H7 (cell line): Measurements from ENCODE around the gene NEK8. TPM values are rescaled to one million over a fixed set of nuclear protein-coding genes. Genes with fewer than 3 reads are reported as not detected.

Experiments
- DNase-seq: peaks from one replicate; pipeline ENCODE4 v3.0.0; 2012
- H3K27me3 ChIP-seq: 2 replicates; pipeline ENCODE4 v1.6.0; 2011; ENCODE audit warnings: mild to moderate bottlenecking, low read length; ENCODE audit not compliant: control insufficient read depth, insufficient read depth
- H3K36me3 ChIP-seq: replicated peaks from 2 replicates; pipeline ENCODE4 v1.5.1; 2011; ENCODE audit warnings: low read length; ENCODE audit not compliant: control insufficient read depth, insufficient read depth
- H3K4me3 ChIP-seq: 2 replicates; pipeline ENCODE4 v1.5.1; 2011; ENCODE audit warnings: low read depth, mild to moderate bottlenecking, control low read depth, low read length, moderate library complexity; ENCODE audit not compliant: insufficient read depth
- total RNA-seq: library from RNA; depleted of rRNA; stranded (reverse); fragments of >200 nt; shearing (Covaris generic); gene quantifications from 2 replicates; pipeline ENCODE4 v1.2.3, GENCODE V29; 2014; rRNA removed

Gene NEK8
- total RNA-seq, 1 experiment from 2014 or later, result 10.9 TPM

GRCh38 chr17:28783161-28783560 is 54.6 kb downstream of the NEK8 start:
- no peaks in the 10 kb centered on the region; the same call in 1 of the 2 replicates for H3K36me3 ChIP-seq
- no peaks in the 10 kb centered on the region for H3K27me3 ChIP-seq
- no peak overlapping the region for H3K4me3 ChIP-seq
- DNase-seq, result no peak

- Histone ChIP-seq H3K27me3 (no peaks in the 10 kb centered on the region), H3K4me3 (no peak overlapping the region)
- DNase-seq, result no peak
Observed at GRCh38 chr17:28788100-28788499, 59.5 kb downstream of the NEK8 start.

More at GRCh38 chr17:28788100-28788499, 59.5 kb downstream of the NEK8 start:
- no peaks in the 10 kb centered on the region; the same call in none of the 2 replicates for H3K36me3 ChIP-seq

Other genes with a start within 250 kb of the NEK8 start
- not detected in 2 replicates for gene FOXN1, start 222.4 kb upstream of the NEK8 start, total RNA-seq
- 87.6 and 96.3 TPM in 2 replicates for gene UNC119, start 176.2 kb upstream of the NEK8 start, total RNA-seq
- gene PIGS, start 157.3 kb upstream of the NEK8 start, total RNA-seq, result 41.8 and 48.4 TPM in 2 replicates
- 69.9 and 117 TPM in 2 replicates for gene ALDOC, start 151.9 kb upstream of the NEK8 start, total RNA-seq
- 153 and 166 TPM in 2 replicates for gene SPAG5, start 129.8 kb upstream of the NEK8 start, total RNA-seq
- gene RSKR, start 114.6 kb upstream of the NEK8 start, total RNA-seq, result 12.2 and 14.7 TPM in 2 replicates
- gene BLTP2, start 83.6 kb upstream of the NEK8 start, total RNA-seq, result 86.6 and 97.0 TPM in 2 replicates
- 47.3 and 52.7 TPM in 2 replicates for gene SDF2, start 66.9 kb upstream of the NEK8 start, total RNA-seq
- 25.1 and 32.4 TPM in 2 replicates for gene SUPT6H, start 66.6 kb upstream of the NEK8 start, total RNA-seq
- gene PROCA1, start 16.9 kb upstream of the NEK8 start, total RNA-seq, result 13.9 and 23.7 TPM in 2 replicates
- 209 and 284 TPM in 2 replicates for gene RAB34, start 10.9 kb upstream of the NEK8 start, total RNA-seq
- gene RPL23A, start 8.8 kb upstream of the NEK8 start, total RNA-seq, result 778 and 823 TPM in 2 replicates
- gene TLCD1, start 2.6 kb upstream of the NEK8 start, total RNA-seq, result 15.6 and 21.4 TPM in 2 replicates
- 159 and 216 TPM in 2 replicates for gene TRAF4, start 15.2 kb downstream of the NEK8 start, total RNA-seq
- 32.4 and 46.7 TPM in 2 replicates for gene FAM222B, start 114.0 kb downstream of the NEK8 start, total RNA-seq
- 63.7 and 71.9 TPM in 2 replicates for gene ERAL1, start 126.2 kb downstream of the NEK8 start, total RNA-seq
- 76.9 and 84.7 TPM in 2 replicates for gene FLOT2, start 168.9 kb downstream of the NEK8 start, total RNA-seq
- 11.9 and 17.0 TPM in 2 replicates for gene DHRS13, start 174.3 kb downstream of the NEK8 start, total RNA-seq
- gene PHF12, start 222.7 kb downstream of the NEK8 start, total RNA-seq, result 53.2 and 56.6 TPM in 2 replicates